SK-N-SH treated with all-trans-retinoic acid at 6 μM for 48 hours (cell line): ENCODE data around the gene ANKRD11.

Experiments
- ATAC-seq: fragments of 200-7000 bp; cut with Tn5 transposase; 3 replicates; pipeline ENCODE4 v1.9.1; 2020; ENCODE audit warnings: mild to moderate bottlenecking, moderate library complexity
- CSRNP3 ChIP-seq: fragments of 250-450 bp; sonication (Bioruptor Pico); IDR thresholded peaks from 2 replicates; pipeline ENCODE4 v1.5.1; 2021; ENCODE audit warnings: mild to moderate bottlenecking, moderate library complexity
- ESRRG ChIP-seq: fragments of 250-450 bp; sonication (Bioruptor Pico); IDR thresholded peaks from 2 replicates; pipeline ENCODE4 v1.6.1; 2021; ENCODE audit warnings: mild to moderate bottlenecking
- GLIS3 ChIP-seq: fragments of 250-450 bp; sonication (Bioruptor Pico); IDR thresholded peaks from 2 replicates; pipeline ENCODE4 v1.5.0; 2020; ENCODE audit warnings: mild to moderate bottlenecking, moderate library complexity
- ISL1 ChIP-seq: fragments of 250-450 bp; sonication (Bioruptor Pico); IDR thresholded peaks from 2 replicates; pipeline ENCODE4 v2.1.2; 2022; ENCODE audit warnings: mild to moderate bottlenecking, moderate library complexity
- PATZ1 ChIP-seq: fragments of 250-450 bp; sonication (Bioruptor Pico); IDR thresholded peaks from 2 replicates; pipeline ENCODE4 v1.8.0; 2020; ENCODE audit warnings: mild to moderate bottlenecking, moderate library complexity, borderline replicate concordance
- POU6F1 ChIP-seq: fragments of 250-450 bp; sonication (Bioruptor Pico); IDR thresholded peaks from 2 replicates; pipeline ENCODE4 v1.8.0; 2021; ENCODE audit warnings: low read depth, mild to moderate bottlenecking, moderate library complexity, borderline replicate concordance
- PPARA ChIP-seq: fragments of 250-450 bp; sonication (Bioruptor Pico); IDR thresholded peaks from 2 replicates; pipeline ENCODE4 v1.5.0; 2020; ENCODE audit warnings: mild to moderate bottlenecking, borderline replicate concordance
- RARB ChIP-seq: fragments of 250-450 bp; sonication (Bioruptor Pico); IDR thresholded peaks from 2 replicates; pipeline ENCODE4 v1.8.0; 2021; ENCODE audit warnings: mild to moderate bottlenecking, moderate library complexity
- SNAI2 ChIP-seq: fragments of 250-450 bp; sonication (Bioruptor Pico); IDR thresholded peaks from 2 replicates; pipeline ENCODE4 v1.5.0; 2020; ENCODE audit warnings: mild to moderate bottlenecking, moderate library complexity
- TCF4 ChIP-seq: fragments of 250-450 bp; sonication (Bioruptor Pico); IDR thresholded peaks from 2 replicates; pipeline ENCODE4 v1.8.0; 2021; ENCODE audit warnings: mild to moderate bottlenecking, moderate library complexity, borderline replicate concordance
- TOX ChIP-seq: fragments of 250-450 bp; sonication (Bioruptor Pico); IDR thresholded peaks from 2 replicates; pipeline ENCODE4 v1.8.0; 2021; ENCODE audit warnings: mild to moderate bottlenecking, moderate library complexity, borderline replicate concordance
- TSHZ2 ChIP-seq: fragments of 250-450 bp; sonication (Bioruptor Pico); IDR thresholded peaks from 2 replicates; pipeline ENCODE4 v1.5.0; 2020; ENCODE audit warnings: mild to moderate bottlenecking, moderate library complexity
- ZFP3 ChIP-seq: fragments of 250-450 bp; sonication (Bioruptor Pico); IDR thresholded peaks from 2 replicates; pipeline ENCODE4 v1.5.0; 2020; ENCODE audit warnings: mild to moderate bottlenecking, moderate library complexity
- ZNF565 ChIP-seq: fragments of 450-650 bp; formaldehyde crosslinking; conservative IDR thresholded peaks from 2 replicates; pipeline ENCODE4 v1.5.0; 2020; ENCODE audit warnings: low read depth, mild to moderate bottlenecking, moderate library complexity
- ZNF70 ChIP-seq: fragments of 450-650 bp; formaldehyde crosslinking; IDR thresholded peaks from 2 replicates; pipeline ENCODE4 v1.5.0; 2020; ENCODE audit warnings: mild to moderate bottlenecking, moderate library complexity
- ZNF8 ChIP-seq: fragments of 450-650 bp; formaldehyde crosslinking; IDR thresholded peaks from 2 replicates; pipeline ENCODE4 v1.5.0; 2020; ENCODE audit warnings: mild to moderate bottlenecking, moderate library complexity

ANKRD11 gene

GRCh38 chr16:89277641-89278341 lies 212.6 kb downstream of the ANKRD11 start (continued):
- TF ChIP-seq POU6F1 (CRISPR knock-in tag) (no peak), GLIS3 (CRISPR knock-in tag) (no peak), TSHZ2 (no peak)

- no peak for TF ChIP-seq TOX (CRISPR knock-in tag)
- TF ChIP-seq TSHZ2: no peak
- no peak for TF ChIP-seq ZNF565 (CRISPR knock-in tag)
- no peak for TF ChIP-seq POU6F1 (CRISPR knock-in tag)
- TF ChIP-seq RARB: no peak
- no peak for TF ChIP-seq GLIS3 (CRISPR knock-in tag)
- TF ChIP-seq PATZ1 (CRISPR knock-in tag): no peak
- no peak for TF ChIP-seq SNAI2 (CRISPR knock-in tag)
- TF ChIP-seq ISL1: no peak
- TF ChIP-seq ZFP3 (CRISPR knock-in tag): no peak
- TF ChIP-seq PPARA (CRISPR knock-in tag): no peak
- TF ChIP-seq ZNF8 (CRISPR knock-in tag): no peak
- TF ChIP-seq CSRNP3 (CRISPR knock-in tag): no peak
- no peak for TF ChIP-seq ZNF70
- TF ChIP-seq TCF4 (CRISPR knock-in tag): no peak
- no peak for TF ChIP-seq ESRRG (CRISPR knock-in tag)
Observed at GRCh38 chr16:89277049-89277448, 213.3 kb downstream of the ANKRD11 start.

More at GRCh38 chr16:89277049-89277448, 213.3 kb downstream of the ANKRD11 start:
- no peak; the same call in 2 of the 3 replicates for ATAC-seq
